SK-N-MC (cell line): Measurements from ENCODE around the gene EXOC8.

ENCODE experiments used
- EZH2 ChIP-seq: fragments of 200-600 bp; sonication (generic); IDR thresholded peaks from one replicate; pipeline ENCODE4 v1.6.1; 2017; ENCODE audit warnings: antibody characterized with exemption
- FOXP2 ChIP-seq: optimal IDR thresholded peaks from 2 replicates; pipeline ENCODE3; 2011; ENCODE audit warnings: mild to moderate bottlenecking, moderate library complexity; ENCODE audit not compliant: insufficient read depth; ENCODE audit errors: extremely low read length, control extremely low read depth
- POLR2AphosphoS5 ChIP-seq: IDR thresholded peaks from 2 replicates; pipeline ENCODE4 v1.6.1; 2012; ENCODE audit warnings: mild to moderate bottlenecking, low read depth, low read length, borderline replicate concordance

DNA sequence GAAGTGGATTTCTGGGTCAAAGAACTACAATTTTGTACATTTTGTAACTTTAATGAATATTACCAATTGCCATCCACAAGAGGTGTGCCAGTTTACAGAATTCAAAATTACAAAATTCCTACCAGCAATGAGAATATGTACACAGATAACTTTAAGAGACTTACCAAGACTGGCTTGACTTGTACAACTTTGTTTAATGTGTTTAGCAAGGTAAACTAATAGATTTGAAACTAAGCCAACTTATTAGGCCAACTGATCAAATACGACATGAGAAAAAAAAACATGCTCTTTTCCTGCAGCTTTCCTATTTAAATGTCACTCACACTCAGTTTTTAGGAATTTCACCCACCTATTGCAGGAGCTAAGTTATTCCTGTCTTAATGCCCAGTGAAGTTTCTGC lies 11.4 kb downstream of the EXOC8 start:
- TF ChIP-seq EZH2 (no peak), POLR2AphosphoS5 (no peak), FOXP2 (no peak)
